H9 (cell line): Measurements from ENCODE around the gene ATAD1. TPM values are rescaled to one million over a fixed set of nuclear protein-coding genes. Genes with fewer than 3 reads are reported as not detected.

Experiments
- DNase-seq: peaks from one replicate; pipeline ENCODE4 v3.0.0-alpha.2; 2017
- H2AFZ ChIP-seq: one replicate; pipeline ENCODE4 v1.6.1; 2013; ENCODE audit warnings: mild to moderate bottlenecking, low read length, control low read depth, moderate library complexity
- H2AK5ac ChIP-seq: 2 replicates; pipeline ENCODE4 v1.6.1; 2013; ENCODE audit warnings: low read length, control low read depth, mixed read lengths; ENCODE audit not compliant: insufficient read length
- H2BK120ac ChIP-seq: one replicate; pipeline ENCODE4 v1.6.1; 2013; ENCODE audit warnings: low read depth, mild to moderate bottlenecking, low read length, control low read depth, inconsistent platforms; ENCODE audit not compliant: poor library complexity, severe bottlenecking
- H2BK12ac ChIP-seq: 2 replicates; pipeline ENCODE4 v1.6.1; 2013; ENCODE audit warnings: low read length, control low read depth, mixed read lengths, low read depth; ENCODE audit not compliant: insufficient read length
- H2BK15ac ChIP-seq: 2 replicates; pipeline ENCODE4 v1.6.1; 2013; ENCODE audit warnings: low read depth, low read length, control low read depth
- H2BK20ac ChIP-seq: one replicate; pipeline ENCODE4 v1.6.1; 2013; ENCODE audit warnings: low read depth, mild to moderate bottlenecking, low read length, control low read depth, inconsistent platforms; ENCODE audit not compliant: poor library complexity, severe bottlenecking
- H2BK5ac ChIP-seq: 2 replicates; pipeline ENCODE4 v1.6.1; 2013; ENCODE audit warnings: low read length, control low read depth, mixed read lengths; ENCODE audit not compliant: insufficient read length
- H3K14ac ChIP-seq: 2 replicates; pipeline ENCODE4 v1.6.1; 2013; ENCODE audit warnings: low read length, control low read depth; ENCODE audit not compliant: insufficient read depth
- H3K18ac ChIP-seq: 2 replicates; pipeline ENCODE4 v1.6.1; 2013; ENCODE audit warnings: low read depth, mild to moderate bottlenecking, mixed read lengths, low read length, control low read depth; ENCODE audit not compliant: insufficient read length
- H3K23ac ChIP-seq: 2 replicates; pipeline ENCODE4 v1.6.1; 2013; ENCODE audit warnings: low read length, control low read depth, mixed read lengths, low read depth; ENCODE audit not compliant: insufficient read length
- H3K23me2 ChIP-seq: 2 replicates; pipeline ENCODE4 v1.6.1; 2013; ENCODE audit warnings: low read depth, mild to moderate bottlenecking, mixed read lengths, low read length, control low read depth; ENCODE audit not compliant: insufficient read length, poor library complexity, severe bottlenecking
- H3K27ac ChIP-seq: 2 replicates; pipeline ENCODE4 v1.5.1; 2013; ENCODE audit warnings: low read length, control low read depth, mixed read lengths, low read depth; ENCODE audit not compliant: insufficient read length
- H3K27me3 ChIP-seq: 2 replicates; pipeline ENCODE4 v1.6.1; 2013; ENCODE audit warnings: low read length, control low read depth, inconsistent platforms; ENCODE audit not compliant: insufficient read depth
- H3K4ac ChIP-seq: 2 replicates; pipeline ENCODE4 v1.6.1; 2013; ENCODE audit warnings: low read depth, mild to moderate bottlenecking, control low read depth, inconsistent platforms, low read length, moderate library complexity
- H3K4me1 ChIP-seq: 2 replicates; pipeline ENCODE4 v1.6.1; 2013; ENCODE audit warnings: low read length, control low read depth, inconsistent platforms; ENCODE audit not compliant: insufficient read depth
- H3K4me2 ChIP-seq: 2 replicates; pipeline ENCODE4 v1.6.1; 2013; ENCODE audit warnings: low read length, control low read depth, mixed read lengths; ENCODE audit not compliant: insufficient read length, insufficient read depth
- H3K56ac ChIP-seq: 2 replicates; pipeline ENCODE4 v1.6.1; 2013; ENCODE audit warnings: low read depth, mild to moderate bottlenecking, mixed read lengths, low read length, control low read depth; ENCODE audit not compliant: insufficient read length
- H3K79me1 ChIP-seq: 2 replicates; pipeline ENCODE4 v1.6.1; 2013; ENCODE audit warnings: low read depth, mild to moderate bottlenecking, moderate library complexity, low read length, control low read depth, inconsistent platforms; ENCODE audit not compliant: insufficient read depth, poor library complexity, severe bottlenecking
- H3K79me2 ChIP-seq: 2 replicates; pipeline ENCODE4 v1.6.1; 2013; ENCODE audit warnings: low read length, control low read depth, inconsistent platforms; ENCODE audit not compliant: insufficient read depth
- H3K9ac ChIP-seq: 2 replicates; pipeline ENCODE4 v1.6.1; 2013; ENCODE audit warnings: low read length, control low read depth, mixed read lengths; ENCODE audit not compliant: insufficient read length; ENCODE audit errors: extremely low read depth
- H3K9me3 ChIP-seq: one replicate; pipeline ENCODE4 v1.6.1; 2013; ENCODE audit warnings: low read depth, low read length, inconsistent platforms; ENCODE audit not compliant: control insufficient read depth
- H3T11ph ChIP-seq: one replicate; pipeline ENCODE4 v1.6.1; 2013; ENCODE audit warnings: mild to moderate bottlenecking, low read length, control low read depth, inconsistent platforms
- H4K20me1 ChIP-seq: one replicate; pipeline ENCODE4 v1.6.1; 2013; ENCODE audit not compliant: control insufficient read depth, insufficient read length, insufficient read depth
- H4K5ac ChIP-seq: 2 replicates; pipeline ENCODE4 v1.6.1; 2013; ENCODE audit warnings: low read depth, mild to moderate bottlenecking, mixed read lengths, low read length, control low read depth; ENCODE audit not compliant: insufficient read length
- H4K8ac ChIP-seq: replicated peaks from 2 replicates; pipeline ENCODE4 v1.6.1; 2013; ENCODE audit warnings: low read length, control low read depth, mixed read lengths, low read depth; ENCODE audit not compliant: insufficient read length
- H4K91ac ChIP-seq: 2 replicates; pipeline ENCODE4 v1.6.1; 2013; ENCODE audit warnings: low read depth, mild to moderate bottlenecking, moderate library complexity, mixed read lengths, low read length, control low read depth; ENCODE audit not compliant: insufficient read length
- H3K27ac Mint-ChIP-seq, 3 experiments: 2 replicates in 2 of 3; 3 replicates in 1 of 3; pipeline ENCODE4 v1.8.0; 2020 to 2021; ENCODE audit warnings: mixed read lengths in 3 of 3, mild to moderate bottlenecking in 1 of 3, moderate library complexity in 1 of 3
- H3K27me3 Mint-ChIP-seq: 2 replicates; pipeline ENCODE4 v1.8.0; 2021; ENCODE audit warnings: low read depth, mild to moderate bottlenecking, moderate library complexity, mixed read lengths
- H3K36me3 Mint-ChIP-seq, 3 experiments: 2 replicates in 2 of 3; 3 replicates in 1 of 3; pipeline ENCODE4 v1.8.0; 2020 to 2021; ENCODE audit warnings: low read depth in 3 of 3, mixed read lengths in 3 of 3; ENCODE audit not compliant: insufficient read depth in 1 of 3
- H3K4me1 Mint-ChIP-seq, 2 experiments: 2 replicates each; pipeline ENCODE4 v1.8.0; 2020; ENCODE audit warnings: mixed read lengths in 2 of 2
- H3K4me3 Mint-ChIP-seq, 2 experiments: 2 replicates in 1 of 2; 3 replicates in 1 of 2; pipeline ENCODE4 v1.8.0; 2020 to 2021; ENCODE audit warnings: mild to moderate bottlenecking in 2 of 2, mixed read lengths in 2 of 2, moderate library complexity in 1 of 2
- H3K9me3 Mint-ChIP-seq, 2 experiments: 2 replicates in 1 of 2; 3 replicates in 1 of 2; pipeline ENCODE4 v1.8.0; 2020; ENCODE audit warnings: mild to moderate bottlenecking in 2 of 2, mixed read lengths in 2 of 2, moderate library complexity in 1 of 2
- WGBS: extraction: QIAGEN DNeasy Blood & Tissue Kit; methylation state at CpG from one replicate; pipeline ENCODE4 v1.1.7; 2013; ENCODE audit warnings: missing lambda C conversion rate, low lambda C conversion rate, mixed read lengths; ENCODE audit not compliant: insufficient read length; ENCODE audit errors: extremely low coverage; 5-methylcytosine and 5-hydroxymethylcytosine counted together
- total RNA-seq: library from RNA; stranded (reverse); gene quantifications from 2 replicates; pipeline ENCODE4 v1.2.1, GENCODE V29; 2021
- TF ChIP-seq, protein P1 (sequence below): fragments of 200-600 bp; sonication (generic); conservative IDR thresholded peaks from 3 replicates; pipeline ENCODE4 v1.8.0; 2021; ENCODE audit warnings: antibody characterized with exemption, mild to moderate bottlenecking

Gene ATAD1
- total RNA-seq, 1 experiment from 2014 or later = 38.7 TPM

DNA sequence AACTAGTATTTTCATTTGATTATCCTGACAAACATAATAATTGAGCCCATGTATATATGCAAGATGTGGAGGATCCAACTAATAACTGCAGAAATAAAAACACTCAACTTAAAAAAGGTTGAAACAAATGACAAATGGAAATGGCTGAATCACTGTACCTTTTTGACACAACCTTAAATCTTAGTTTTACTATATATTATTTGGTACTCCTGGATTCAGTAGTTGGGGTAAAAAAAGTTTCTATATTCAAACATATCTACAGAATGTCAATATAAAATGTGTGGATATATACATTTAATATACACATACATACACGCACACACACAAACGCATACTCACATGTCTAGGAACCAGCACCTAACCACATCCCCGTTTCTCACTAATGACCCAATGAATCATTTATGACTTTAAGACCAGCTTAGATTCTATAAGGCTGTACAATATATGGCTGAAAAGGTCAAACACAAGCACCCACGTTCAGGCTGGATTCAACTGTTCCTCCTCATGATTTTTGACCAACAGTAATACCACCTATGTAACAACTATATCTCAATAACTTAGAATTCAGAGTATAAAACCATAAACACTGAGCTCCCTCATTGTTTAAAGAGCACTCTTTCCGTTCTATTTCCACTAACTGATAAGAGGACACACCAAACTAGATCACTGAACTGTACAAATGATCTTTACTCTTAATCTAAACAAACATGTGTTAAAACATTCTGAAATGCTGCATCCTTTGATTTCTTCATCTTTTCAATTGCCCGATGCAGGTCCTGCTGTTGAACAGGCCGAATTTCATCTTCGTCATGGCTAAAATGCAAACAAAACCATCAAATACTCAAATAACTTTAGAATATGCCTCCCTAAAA lies 63.8 kb downstream of the ATAD1 start:
- H2BK20ac ChIP-seq = no peak overlapping the region

More for the DNA sequence above, 63.8 kb downstream of the ATAD1 start:
- Histone ChIP-seq H2AK5ac (no peak overlapping the region), H2BK15ac (no peak overlapping the region), H4K5ac (no peak overlapping the region), H2AFZ (no peak overlapping the region), H2BK12ac (no peak overlapping the region), H3K4ac (no peak overlapping the region), H4K91ac (no peak overlapping the region), H3K4me1 (no peaks in the 10 kb centered on the region), H4K8ac (no peak overlapping the region), H3K18ac (no peak overlapping the region), H3K23me2 (no peaks in the 10 kb centered on the region), H3K27me3 (no peaks in the 10 kb centered on the region), H2BK120ac (no peak overlapping the region), H3K14ac (no peak overlapping the region), H3K56ac (no peak overlapping the region), H3K4me2 (no peak overlapping the region), H4K20me1 (no peaks in the 10 kb centered on the region), H3K9me3 (no peaks in the 10 kb centered on the region), H3K9ac (no peak overlapping the region), H3K79me1 (no peaks in the 10 kb centered on the region), H3K27ac (no peak overlapping the region), H3K79me2 (no peaks in the 10 kb centered on the region), H3T11ph (no peak overlapping the region), H2BK5ac (no peak overlapping the region), H3K23ac (no peak overlapping the region)
- Mint-ChIP-seq H3K4me1 (peaks cover 25 to 36% of the 10 kb centered on the region in 2 experiments), H3K36me3 (peaks cover 3 to 21% (median 14%) of the 10 kb centered on the region in 3 experiments; a peak in 5 of 7 replicates), H3K27me3 (no peaks in the 10 kb centered on the region), H3K9me3 (no peaks in the 10 kb centered on the region), H3K4me3 (no peak overlapping the region), H3K27ac (peak overlapping the region in 1 of 3 experiments; percentile 46; a peak in 1 of 7 replicates)
- no peak for DNase-seq
- TF ChIP-seq, protein P1, sequence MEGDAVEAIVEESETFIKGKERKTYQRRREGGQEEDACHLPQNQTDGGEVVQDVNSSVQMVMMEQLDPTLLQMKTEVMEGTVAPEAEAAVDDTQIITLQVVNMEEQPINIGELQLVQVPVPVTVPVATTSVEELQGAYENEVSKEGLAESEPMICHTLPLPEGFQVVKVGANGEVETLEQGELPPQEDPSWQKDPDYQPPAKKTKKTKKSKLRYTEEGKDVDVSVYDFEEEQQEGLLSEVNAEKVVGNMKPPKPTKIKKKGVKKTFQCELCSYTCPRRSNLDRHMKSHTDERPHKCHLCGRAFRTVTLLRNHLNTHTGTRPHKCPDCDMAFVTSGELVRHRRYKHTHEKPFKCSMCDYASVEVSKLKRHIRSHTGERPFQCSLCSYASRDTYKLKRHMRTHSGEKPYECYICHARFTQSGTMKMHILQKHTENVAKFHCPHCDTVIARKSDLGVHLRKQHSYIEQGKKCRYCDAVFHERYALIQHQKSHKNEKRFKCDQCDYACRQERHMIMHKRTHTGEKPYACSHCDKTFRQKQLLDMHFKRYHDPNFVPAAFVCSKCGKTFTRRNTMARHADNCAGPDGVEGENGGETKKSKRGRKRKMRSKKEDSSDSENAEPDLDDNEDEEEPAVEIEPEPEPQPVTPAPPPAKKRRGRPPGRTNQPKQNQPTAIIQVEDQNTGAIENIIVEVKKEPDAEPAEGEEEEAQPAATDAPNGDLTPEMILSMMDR = no peak
- WGBS = no CpG with 5 or more reads among the region's 8 CpGs
